Measurements from ENCODE around the gene CSF3. TPM values are rescaled to one million over a fixed set of nuclear protein-coding genes. Genes with fewer than 3 reads are reported as not detected.

CSF3 gene
- total and polyA plus RNA-seq, 2 of the 13 experiments (the other 11 are each of a cell fraction or from before 2014, with no cell fraction given), result 0.09 TPM; not detected in 1

DNA sequence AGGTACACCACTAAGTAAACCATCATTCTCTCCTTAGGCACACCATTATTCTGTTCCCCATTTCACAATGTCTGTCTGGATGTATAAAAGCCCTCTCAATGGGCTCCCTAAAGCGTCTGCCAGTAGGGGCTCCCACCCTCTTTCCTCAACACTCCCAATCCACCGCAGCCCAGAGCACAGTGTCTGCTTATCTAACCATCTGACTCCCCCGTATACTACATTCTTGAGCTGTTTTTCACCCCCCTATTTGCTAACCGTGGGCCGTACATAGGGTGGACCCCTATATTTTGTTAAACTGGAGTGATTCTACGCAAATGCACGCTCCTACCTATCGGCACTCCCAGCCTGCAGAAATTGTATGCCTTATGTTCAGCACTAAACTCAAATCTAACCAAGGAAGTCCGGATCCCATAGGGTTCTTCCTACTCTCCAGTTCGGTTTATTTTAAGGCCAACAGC lies 35.3 kb upstream of the CSF3 start:
- H3K9ac ChIP-seq (ENCODE audit: insufficient read depth, low read depth, low read length), result peak overlapping the region; percentile 58
- intact Hi-C loops (cut with micrococcal nuclease; ENCODE audit: unreplicated experiment), result loop anchor here (1.0 to 2.0 kb wide), 4 partner anchors 21 to 108 kb away; partner anchors contain the start of genes LRRC3C and ORMDL3
- DNase-seq (ENCODE audit: low spot score) (peak; percentile 48), FAIRE-seq (no peak), ATAC-seq (peak; percentile 71)
- no peaks in the 10 kb centered on the region for H3K9me3 ChIP-seq (ENCODE audit: low read length)
- peak overlapping the region; percentile 62 to 94 (median 63) for H3K4me3 ChIP-seq (replicated peaks in 1 of 3; ENCODE audit: insufficient read depth in 1 of 3, low read depth in 2 of 3, low read length in 3 of 3)
- H3K27me3 ChIP-seq (ENCODE audit: control insufficient read depth in 1 of 2, insufficient read depth in 2 of 2, low read length in 2 of 2), result peaks cover 6 to 28% of the 10 kb centered on the region in 2 experiments
- peaks cover 9% of the 10 kb centered on the region for H4K20me1 ChIP-seq (ENCODE audit: insufficient read depth, low read length)
- H3K4me1 ChIP-seq (ENCODE audit: insufficient read depth, low read length), result peaks cover 25% of the 10 kb centered on the region
- peaks cover 10 to 12% of the 10 kb centered on the region in 2 experiments for H3K36me3 ChIP-seq (replicated peaks in 1 of 2; ENCODE audit: control insufficient read depth in 1 of 2, insufficient read depth in 2 of 2, low read length in 2 of 2)
- in situ Hi-C loops (cut with HindIII; ENCODE audit: extremely low pct_ligation_motif_present, low pct_unique_long_range_greater_than_20kb), result loop anchor here (5.0 kb wide), 1 partner anchor 108 kb away; no protein-coding TSS in a partner anchor
- peak overlapping the region; percentile 94 for H3K4me2 ChIP-seq (ENCODE audit: low read depth, low read length)
- peak overlapping the region; percentile 19 for H3K27ac ChIP-seq (ENCODE audit: extremely low read length, insufficient read depth, low read length)
- peaks cover 28% of the 10 kb centered on the region for H3K79me2 ChIP-seq (ENCODE audit: insufficient read depth, low read length)
- under 1% methylated on average over 10 of the region's 10 CpGs for WGBS (ENCODE audit: low lambda C conversion rate)
- H2AFZ ChIP-seq (ENCODE audit: low read length), result peak overlapping the region; percentile 94
- CTCF ChIA-PET (ENCODE audit: low intra/inter-chr PET ratio, low total read pairs), result interaction anchor here (0.6 to 2.3 kb wide), 4 partner anchors 21 to 250 kb away, joined by 3 to 25 read pairs (median 9); partner anchors contain the start of gene MIEN1
- POLR2A ChIA-PET, result interaction anchor here (0.6 to 2.3 kb wide), 27 partner anchors 9 to 529 kb away, joined by 3 to 21 read pairs (median 4); partner anchors contain the start of genes GSDMB, LRRC3C, MED1 and MED24
- no TSS peak for BruUV-seq (replicated peaks)
- no peak for TF ChIP-seq ETV6 (CRISPR knock-in tag; conservative IDR thresholded peaks at IDR 0.05)
- TF ChIP-seq ZSCAN31 (CRISPR knock-in tag; IDR thresholded peaks at IDR 0.05; ENCODE audit: low read depth), result no peak
- 0 out of 2 replicates have a peak, but pooled peaks have one; percentile 6 for TF ChIP-seq NFIC (IDR thresholded peaks at IDR 0.05; ENCODE audit: low read length)
- TF ChIP-seq ZBTB43 (CRISPR knock-in tag; conservative IDR thresholded peaks at IDR 0.05), result no peak
- 0 out of 2 replicates have a peak, but pooled peaks have one; percentile 50 for TF ChIP-seq SMAD9 (CRISPR knock-in tag; IDR thresholded peaks at IDR 0.05)
- TF ChIP-seq, protein P1, sequence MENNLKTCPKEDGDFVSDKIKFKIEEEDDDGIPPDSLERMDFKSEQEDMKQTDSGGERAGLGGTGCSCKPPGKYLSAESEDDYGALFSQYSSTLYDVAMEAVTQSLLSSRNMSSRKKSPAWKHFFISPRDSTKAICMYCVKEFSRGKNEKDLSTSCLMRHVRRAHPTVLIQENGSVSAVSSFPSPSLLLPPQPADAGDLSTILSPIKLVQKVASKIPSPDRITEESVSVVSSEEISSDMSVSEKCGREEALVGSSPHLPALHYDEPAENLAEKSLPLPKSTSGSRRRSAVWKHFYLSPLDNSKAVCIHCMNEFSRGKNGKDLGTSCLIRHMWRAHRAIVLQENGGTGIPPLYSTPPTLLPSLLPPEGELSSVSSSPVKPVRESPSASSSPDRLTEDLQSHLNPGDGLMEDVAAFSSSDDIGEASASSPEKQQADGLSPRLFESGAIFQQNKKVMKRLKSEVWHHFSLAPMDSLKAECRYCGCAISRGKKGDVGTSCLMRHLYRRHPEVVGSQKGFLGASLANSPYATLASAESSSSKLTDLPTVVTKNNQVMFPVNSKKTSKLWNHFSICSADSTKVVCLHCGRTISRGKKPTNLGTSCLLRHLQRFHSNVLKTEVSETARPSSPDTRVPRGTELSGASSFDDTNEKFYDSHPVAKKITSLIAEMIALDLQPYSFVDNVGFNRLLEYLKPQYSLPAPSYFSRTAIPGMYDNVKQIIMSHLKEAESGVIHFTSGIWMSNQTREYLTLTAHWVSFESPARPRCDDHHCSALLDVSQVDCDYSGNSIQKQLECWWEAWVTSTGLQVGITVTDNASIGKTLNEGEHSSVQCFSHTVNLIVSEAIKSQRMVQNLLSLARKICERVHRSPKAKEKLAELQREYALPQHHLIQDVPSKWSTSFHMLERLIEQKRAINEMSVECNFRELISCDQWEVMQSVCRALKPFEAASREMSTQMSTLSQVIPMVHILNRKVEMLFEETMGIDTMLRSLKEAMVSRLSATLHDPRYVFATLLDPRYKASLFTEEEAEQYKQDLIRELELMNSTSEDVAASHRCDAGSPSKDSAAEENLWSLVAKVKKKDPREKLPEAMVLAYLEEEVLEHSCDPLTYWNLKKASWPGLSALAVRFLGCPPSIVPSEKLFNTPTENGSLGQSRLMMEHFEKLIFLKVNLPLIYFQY (CRISPR knock-in tag; IDR thresholded peaks at IDR 0.05; ENCODE audit: borderline replicate concordance), result no peak
- no peak for TF ChIP-seq ZNF275 (CRISPR knock-in tag; IDR thresholded peaks at IDR 0.05; ENCODE audit: borderline replicate concordance)
- no peak for TF ChIP-seq ZNF326 (CRISPR knock-in tag; IDR thresholded peaks at IDR 0.05; ENCODE audit: borderline replicate concordance)
- no peak for TF ChIP-seq ZNF274 (CRISPR knock-in tag; IDR thresholded peaks at IDR 0.05)
- no peak for TF ChIP-seq ZNF446 (CRISPR knock-in tag; IDR thresholded peaks at IDR 0.05)
- TF ChIP-seq SATB2 (CRISPR knock-in tag; IDR thresholded peaks at IDR 0.05), result 0 out of 2 replicates have a peak, but pooled peaks have one; percentile 1
- TF ChIP-seq CBX1 (IDR thresholded peaks at IDR 0.05; ENCODE audit: low read depth), result no peak
- no peak for TF ChIP-seq CHD4 (IDR thresholded peaks at IDR 0.05; ENCODE audit: borderline replicate concordance, low read length)
- TF ChIP-seq ZBTB7A (CRISPR knock-in tag; IDR thresholded peaks at IDR 0.05), result no peak
- TF ChIP-seq NFIB (CRISPR knock-in tag; IDR thresholded peaks at IDR 0.05; ENCODE audit: borderline replicate concordance), result no peak
- TF ChIP-seq ZFP36L2 (CRISPR knock-in tag; IDR thresholded peaks at IDR 0.05), result 0 out of 2 replicates have a peak, but pooled peaks have one; percentile 35
- 0 out of 2 replicates have a peak, but pooled peaks have one; percentile 26 for TF ChIP-seq CEBPB (IDR thresholded peaks at IDR 0.05; ENCODE audit: borderline replicate concordance, low read depth, low read length)
- 0 out of 2 replicates have a peak, but pooled peaks have one; percentile 54 for TF ChIP-seq RORA (CRISPR knock-in tag; IDR thresholded peaks at IDR 0.05)

All from HepG2 (cell line).